Fibroblast of lung (primary cell): Measurements from ENCODE around the gene TNS1. TPM values are rescaled to one million over a fixed set of nuclear protein-coding genes. Genes with fewer than 3 reads are reported as not detected.

ENCODE experiments used
- DNase-seq, 2 donors: peaks; one replicate each; pipeline versions ENCODE4 v3.0.0 to v3.0.0-alpha.2; 2010; ENCODE audit warnings: low read depth in 2 of 2
- H2AFZ ChIP-seq: 2 replicates; pipeline ENCODE4 v1.5.1; 2012; ENCODE audit warnings: low read length, control low read depth, inconsistent platforms
- H3K27ac ChIP-seq: 2 replicates; pipeline ENCODE4 v1.5.1; 2011; ENCODE audit warnings: low read length, control low read depth; ENCODE audit not compliant: insufficient read depth
- H3K27me3 ChIP-seq: 2 replicates; pipeline ENCODE4 v1.5.1; 2011; ENCODE audit warnings: mild to moderate bottlenecking, low read length; ENCODE audit not compliant: control insufficient read depth, insufficient read depth
- H3K36me3 ChIP-seq: 2 replicates; pipeline ENCODE4 v1.5.1; 2011; ENCODE audit warnings: low read length; ENCODE audit not compliant: control insufficient read depth, insufficient read depth
- H3K4me1 ChIP-seq: 2 replicates; pipeline ENCODE4 v1.5.1; 2011; ENCODE audit warnings: low read length; ENCODE audit not compliant: control insufficient read depth, insufficient read depth; ENCODE audit errors: extremely low read depth
- H3K4me2 ChIP-seq: 2 replicates; pipeline ENCODE4 v1.5.1; 2011; ENCODE audit warnings: low read length, control low read depth; ENCODE audit not compliant: insufficient read depth; ENCODE audit errors: extremely low read depth
- H3K4me3 ChIP-seq, 4 experiments: fragments of 200-600 bp in 1 of 4; sonication (generic) in 1 of 4; replicated peaks in 1 of 4; 2 replicates each; pipeline ENCODE4 v1.5.1; 2011 to 2016; ENCODE audit warnings: low read length in 4 of 4, low read depth in 3 of 4, mild to moderate bottlenecking in 3 of 4, control low read depth in 2 of 4, inconsistent platforms in 1 of 4, mixed read lengths in 1 of 4; ENCODE audit not compliant: insufficient read depth in 1 of 4; ENCODE audit errors: control extremely low read depth in 1 of 4
- H3K79me2 ChIP-seq: 2 replicates; pipeline ENCODE4 v1.5.1; 2012; ENCODE audit warnings: mild to moderate bottlenecking, low read length, inconsistent platforms; ENCODE audit not compliant: control insufficient read depth, insufficient read depth
- H3K9ac ChIP-seq: 2 replicates; pipeline ENCODE4 v1.5.1; 2011; ENCODE audit warnings: mild to moderate bottlenecking, low read length, control low read depth; ENCODE audit not compliant: insufficient read depth
- H3K9me3 ChIP-seq: 2 replicates; pipeline ENCODE4 v1.5.1; 2012; ENCODE audit warnings: low read depth, low read length; ENCODE audit not compliant: control insufficient read depth, insufficient read depth
- H4K20me1 ChIP-seq: 2 replicates; pipeline ENCODE4 v1.5.1; 2011; ENCODE audit warnings: low read length; ENCODE audit not compliant: control insufficient read depth, insufficient read depth; ENCODE audit errors: extremely low read depth
- EZH2 ChIP-seq: IDR thresholded peaks from 2 replicates; pipeline ENCODE4 v1.5.1; 2012; ENCODE audit warnings: low read length, control low read depth, mild to moderate bottlenecking; ENCODE audit errors: missing control alignments
- polyA plus RNA-seq, 2 donors: library from polyadenylated mRNA; depleted of rRNA in 1 of 2; stranded (reverse) in 1 of 2; unstranded in 1 of 2; fragments of >200 nt; gene quantifications; 2 replicates each; pipeline ENCODE4 v1.2.1, GENCODE V29; 2011 to 2012; ENCODE audit warnings: missing spikeins in 1 of 2
- total RNA-seq: library from RNA; depleted of rRNA; stranded (reverse); fragments of >200 nt; gene quantifications from 2 replicates; pipeline ENCODE4 v1.2.1, GENCODE V29; 2014
- TF ChIP-seq, protein P1 (sequence below), 2 donors: IDR thresholded peaks in 1 of 2; conservative IDR thresholded peaks in 1 of 2; 1 replicate in 1 of 2; 2 replicates in 1 of 2; pipeline ENCODE4 v1.5.1; 2011 to 2012; ENCODE audit warnings: low read length in 2 of 2, control low read depth in 1 of 2, inconsistent platforms in 1 of 2, low read depth in 1 of 2, mild to moderate bottlenecking in 1 of 2

TNS1 gene
- total and polyA plus RNA-seq, 2 donors (not counting 1 experiment from before 2014, with no cell fraction given), result 44.4 to 47.1 TPM

DNA sequence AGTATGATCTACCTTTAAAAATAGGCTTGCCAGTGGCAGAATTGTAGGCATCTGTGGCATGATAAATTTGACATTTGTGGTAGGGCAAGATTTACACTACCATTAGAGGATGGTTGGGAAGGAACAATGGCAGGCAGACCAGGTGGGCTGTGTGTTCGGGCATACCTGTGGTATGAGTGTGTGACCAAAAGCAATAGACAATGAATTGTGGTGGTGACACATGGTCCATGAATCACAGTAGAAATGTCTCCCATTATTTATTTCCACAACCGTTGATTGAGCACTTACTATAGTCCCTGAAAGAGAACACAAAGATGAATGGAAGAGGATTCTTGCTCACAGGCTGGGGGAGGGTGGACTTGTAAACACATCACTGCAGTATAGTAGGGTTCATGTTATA lies 36.4 kb upstream of the TNS1 start:
- TF ChIP-seq EZH2, result no peak
- TF ChIP-seq, protein P1, sequence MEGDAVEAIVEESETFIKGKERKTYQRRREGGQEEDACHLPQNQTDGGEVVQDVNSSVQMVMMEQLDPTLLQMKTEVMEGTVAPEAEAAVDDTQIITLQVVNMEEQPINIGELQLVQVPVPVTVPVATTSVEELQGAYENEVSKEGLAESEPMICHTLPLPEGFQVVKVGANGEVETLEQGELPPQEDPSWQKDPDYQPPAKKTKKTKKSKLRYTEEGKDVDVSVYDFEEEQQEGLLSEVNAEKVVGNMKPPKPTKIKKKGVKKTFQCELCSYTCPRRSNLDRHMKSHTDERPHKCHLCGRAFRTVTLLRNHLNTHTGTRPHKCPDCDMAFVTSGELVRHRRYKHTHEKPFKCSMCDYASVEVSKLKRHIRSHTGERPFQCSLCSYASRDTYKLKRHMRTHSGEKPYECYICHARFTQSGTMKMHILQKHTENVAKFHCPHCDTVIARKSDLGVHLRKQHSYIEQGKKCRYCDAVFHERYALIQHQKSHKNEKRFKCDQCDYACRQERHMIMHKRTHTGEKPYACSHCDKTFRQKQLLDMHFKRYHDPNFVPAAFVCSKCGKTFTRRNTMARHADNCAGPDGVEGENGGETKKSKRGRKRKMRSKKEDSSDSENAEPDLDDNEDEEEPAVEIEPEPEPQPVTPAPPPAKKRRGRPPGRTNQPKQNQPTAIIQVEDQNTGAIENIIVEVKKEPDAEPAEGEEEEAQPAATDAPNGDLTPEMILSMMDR (conservative IDR thresholded peaks at IDR 0.05 in 1 of 2, IDR thresholded peaks at IDR 0.05 in 1 of 2; ENCODE audit: low read depth in 1 of 2, low read length in 2 of 2), result no peak
- H3K9me3 ChIP-seq, result no peaks in the 10 kb centered on the region
- peak in 1 of 2 donors; percentile 90 for DNase-seq
- no peaks in the 10 kb centered on the region for H3K4me1 ChIP-seq
- no peak overlapping the region for H3K4me3 ChIP-seq
- no peaks in the 10 kb centered on the region for H4K20me1 ChIP-seq
- no peaks in the 10 kb centered on the region for H3K36me3 ChIP-seq
- peaks cover 23% of the 10 kb centered on the region for H3K27me3 ChIP-seq
- H2AFZ ChIP-seq, result no peak overlapping the region
- no peak overlapping the region for H3K27ac ChIP-seq
- H3K9ac ChIP-seq, result no peak overlapping the region
- no peak overlapping the region for H3K4me2 ChIP-seq
- H3K79me2 ChIP-seq, result no peaks in the 10 kb centered on the region

DNA sequence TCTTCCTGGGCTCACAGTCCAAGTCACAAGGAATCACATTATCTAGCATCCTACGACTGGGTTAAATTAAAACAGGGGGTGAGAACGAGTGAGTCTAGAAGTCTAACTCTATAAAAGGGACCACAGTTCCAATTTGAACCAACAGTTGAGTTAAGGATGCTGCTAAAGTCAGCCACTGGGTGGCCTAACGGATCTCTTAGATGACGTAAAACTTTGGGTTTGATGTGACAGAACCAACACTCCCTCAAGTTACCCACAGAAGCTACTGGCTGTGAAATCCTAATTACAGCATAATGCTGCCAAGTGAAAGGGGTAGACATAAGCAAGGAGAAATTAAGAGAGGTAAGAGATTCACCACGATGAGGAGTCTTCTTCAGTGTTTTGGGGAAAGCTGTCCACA lies 33.6 kb upstream of the TNS1 start:
- H3K27ac ChIP-seq, result no peak overlapping the region
- no peaks in the 10 kb centered on the region for H3K79me2 ChIP-seq
- TF ChIP-seq EZH2, result no peak
- TF ChIP-seq, protein P1 (conservative IDR thresholded peaks at IDR 0.05 in 1 of 2, IDR thresholded peaks at IDR 0.05 in 1 of 2; ENCODE audit: low read depth in 1 of 2, low read length in 2 of 2), result peak in 1 of 2 donors; percentile 7
- H2AFZ ChIP-seq, result no peak overlapping the region
- H3K4me1 ChIP-seq, result no peaks in the 10 kb centered on the region
- H3K36me3 ChIP-seq, result no peaks in the 10 kb centered on the region
- no peak overlapping the region for H3K9ac ChIP-seq
- H3K27me3 ChIP-seq, result peaks cover 23% of the 10 kb centered on the region
- no peak for DNase-seq
- H3K4me2 ChIP-seq, result no peak overlapping the region
- no peaks in the 10 kb centered on the region for H3K9me3 ChIP-seq
- no peak overlapping the region for H3K4me3 ChIP-seq
- no peaks in the 10 kb centered on the region for H4K20me1 ChIP-seq

DNA sequence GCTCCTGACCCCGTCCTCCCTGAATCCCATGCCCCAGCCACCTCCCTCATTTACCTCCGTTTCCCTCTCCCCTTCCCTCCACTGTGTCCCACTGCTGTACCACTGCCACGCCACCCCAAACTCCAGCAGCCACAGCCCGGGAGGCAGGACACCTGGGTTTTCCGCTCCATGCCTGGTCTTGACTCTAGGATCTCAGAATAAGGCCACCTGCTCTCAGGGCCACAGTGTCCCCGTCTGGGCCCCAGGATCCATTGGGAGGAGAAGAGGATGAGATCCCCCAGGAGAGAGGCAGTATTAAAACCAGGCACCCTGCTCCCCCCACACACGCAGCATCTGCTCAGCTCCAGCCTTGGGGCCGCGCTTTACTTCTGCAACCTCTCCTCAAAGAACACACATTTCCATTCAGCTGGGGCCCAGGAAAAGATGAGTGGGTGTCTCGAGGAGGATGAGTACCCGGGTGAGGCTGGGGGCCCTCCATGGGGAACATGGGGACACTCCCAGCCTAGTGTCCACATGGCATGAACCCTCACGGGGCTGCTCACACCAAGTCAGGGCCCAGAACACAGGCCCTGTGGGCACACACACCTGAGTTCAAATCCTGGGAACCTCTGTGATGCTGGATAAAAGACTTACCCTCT lies 32.8 kb upstream of the TNS1 start:
- H3K4me2 ChIP-seq, result no peak overlapping the region
- TF ChIP-seq, protein P1 (conservative IDR thresholded peaks at IDR 0.05 in 1 of 2, IDR thresholded peaks at IDR 0.05 in 1 of 2; ENCODE audit: low read depth in 1 of 2, low read length in 2 of 2), result no peak
- TF ChIP-seq EZH2, result no peak
- H3K36me3 ChIP-seq, result no peaks in the 10 kb centered on the region
- H4K20me1 ChIP-seq, result no peaks in the 10 kb centered on the region
- H3K27ac ChIP-seq, result no peak overlapping the region
- no peak overlapping the region for H2AFZ ChIP-seq
- no peaks in the 10 kb centered on the region for H3K9me3 ChIP-seq
- H3K27me3 ChIP-seq, result peaks cover 25% of the 10 kb centered on the region
- H3K9ac ChIP-seq, result no peak overlapping the region
- H3K79me2 ChIP-seq, result no peaks in the 10 kb centered on the region
- no peak overlapping the region for H3K4me3 ChIP-seq
- no peaks in the 10 kb centered on the region for H3K4me1 ChIP-seq
- no peak for DNase-seq
